SK-N-MC (cell line): ENCODE measurements around the gene CD200R1L.
A peak's percentile ranks its signal among the peaks of the same experiment; 100 is the strongest.

Source experiments
- DNase-seq: peaks from one replicate; pipeline ENCODE4 v3.0.0-alpha.2; 2011; ENCODE audit warnings: low read depth, low spot score
- H3K27ac ChIP-seq: fragments of 200-600 bp; sonication (generic); 2 replicates; pipeline ENCODE4 v1.5.1; 2016; ENCODE audit warnings: mixed run types
- H3K36me3 ChIP-seq: fragments of 200-600 bp; sonication (generic); 2 replicates; pipeline ENCODE4 v1.6.1; 2017; ENCODE audit warnings: antibody characterized with exemption, low read length, mixed read lengths; ENCODE audit not compliant: insufficient read depth
- H3K4me3 ChIP-seq: fragments of 200-600 bp; sonication (generic); 2 replicates; pipeline ENCODE4 v1.5.1; 2016
- H3K9ac ChIP-seq: fragments of 200-600 bp; sonication (generic); 2 replicates; pipeline ENCODE4 v1.8.0; 2017; ENCODE audit warnings: mixed run types, mixed read lengths; ENCODE audit not compliant: insufficient read length
- H3K9me3 ChIP-seq: fragments of 200-600 bp; sonication (generic); 2 replicates; pipeline ENCODE4 v1.6.1; 2017; ENCODE audit warnings: low read depth, mild to moderate bottlenecking, antibody characterized with exemption, low read length, moderate library complexity, mixed read lengths
- EZH2 ChIP-seq: fragments of 200-600 bp; sonication (generic); IDR thresholded peaks from one replicate; pipeline ENCODE4 v1.6.1; 2017; ENCODE audit warnings: antibody characterized with exemption
- FOXP2 ChIP-seq: optimal IDR thresholded peaks from 2 replicates; pipeline ENCODE3; 2011; ENCODE audit warnings: mild to moderate bottlenecking, moderate library complexity; ENCODE audit not compliant: insufficient read depth; ENCODE audit errors: extremely low read length, control extremely low read depth
- POLR2AphosphoS5 ChIP-seq: IDR thresholded peaks from 2 replicates; pipeline ENCODE4 v1.6.1; 2012; ENCODE audit warnings: mild to moderate bottlenecking, low read depth, low read length, borderline replicate concordance

Gene CD200R1L

DNA sequence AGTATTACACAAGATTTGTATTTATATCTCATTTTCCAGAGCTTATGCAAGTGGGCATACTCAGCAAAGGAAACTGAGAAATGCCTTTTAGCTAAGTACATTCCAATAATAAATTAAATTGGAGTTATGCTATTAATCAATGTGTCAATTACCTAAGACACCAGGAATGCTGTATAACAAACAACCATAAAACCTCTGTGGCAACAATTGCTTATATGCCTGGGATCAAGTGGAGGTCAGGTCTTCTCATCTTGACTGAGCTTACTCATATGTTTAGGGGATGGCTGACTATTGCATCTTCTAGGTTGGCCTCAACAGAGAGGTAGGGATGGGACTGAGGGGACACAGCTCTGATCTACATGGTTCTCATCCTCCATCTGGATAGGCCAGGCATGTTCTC is 30.7 kb downstream of the CD200R1L start:
- Histone ChIP-seq H3K9me3 (no peaks in the 10 kb centered on the region), H3K9ac (no peak overlapping the region), H3K4me3 (no peak overlapping the region), H3K27ac (no peak overlapping the region), H3K36me3 (no peaks in the 10 kb centered on the region)
- no peak for TF ChIP-seq POLR2AphosphoS5
- TF ChIP-seq FOXP2 = no peak
- no peak for TF ChIP-seq EZH2
- no peak for DNase-seq

DNA sequence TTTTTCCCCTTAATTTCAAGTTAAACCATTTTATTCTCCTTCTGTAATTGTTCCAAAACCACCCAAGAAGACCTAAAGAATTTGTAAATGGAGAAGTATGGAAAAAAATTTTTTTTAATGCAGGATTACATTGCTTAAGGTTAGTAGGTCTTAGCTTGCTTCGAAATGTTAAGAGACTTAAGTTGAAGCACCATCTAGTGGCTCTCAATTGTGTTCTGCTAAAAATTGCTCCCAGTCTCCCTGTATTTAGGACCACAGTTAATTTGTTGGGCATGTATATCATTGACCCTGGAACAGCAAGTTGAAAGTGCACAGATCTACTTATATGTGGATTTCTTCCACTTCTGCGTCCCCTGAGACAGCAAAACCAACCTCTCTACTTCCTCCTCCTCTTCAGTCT is 32.4 kb downstream of the CD200R1L start:
- no peaks in the 10 kb centered on the region for H3K9me3 ChIP-seq
- no peaks in the 10 kb centered on the region for H3K36me3 ChIP-seq
- TF ChIP-seq FOXP2 = no peak
- TF ChIP-seq POLR2AphosphoS5 = no peak
- no peak for TF ChIP-seq EZH2
- H3K4me3 ChIP-seq = no peak overlapping the region
- H3K9ac ChIP-seq = no peak overlapping the region
- DNase-seq = peak; percentile 6
- H3K27ac ChIP-seq = no peak overlapping the region

DNA sequence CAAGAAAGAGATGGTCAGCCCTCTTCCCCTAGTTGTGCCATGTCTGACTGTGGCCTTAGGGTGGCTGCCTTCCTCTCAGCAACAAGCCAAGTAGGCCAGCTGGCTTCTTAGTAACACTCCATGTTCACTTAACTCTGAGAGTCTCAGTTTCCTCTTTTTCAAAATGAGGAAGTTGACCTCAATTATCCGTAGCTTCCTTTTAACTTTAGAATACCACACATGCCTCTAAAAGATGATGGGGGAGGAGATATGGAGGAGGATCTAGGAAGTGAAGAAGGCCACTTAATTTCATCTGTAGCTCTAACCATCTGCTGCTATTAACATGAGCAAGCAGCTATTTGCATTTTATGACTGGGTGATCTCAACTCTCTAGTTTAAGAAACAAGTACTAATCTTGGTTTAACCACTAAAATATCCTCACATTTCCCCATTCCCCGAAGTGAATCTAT is 32.9 kb downstream of the CD200R1L start:
- H3K27ac ChIP-seq = no peak overlapping the region
- no peak overlapping the region for H3K9ac ChIP-seq
- TF ChIP-seq POLR2AphosphoS5 (no peak), EZH2 (no peak), FOXP2 (no peak)
- no peak overlapping the region for H3K4me3 ChIP-seq
- no peaks in the 10 kb centered on the region for H3K36me3 ChIP-seq
- no peaks in the 10 kb centered on the region for H3K9me3 ChIP-seq
- DNase-seq = no peak

DNA sequence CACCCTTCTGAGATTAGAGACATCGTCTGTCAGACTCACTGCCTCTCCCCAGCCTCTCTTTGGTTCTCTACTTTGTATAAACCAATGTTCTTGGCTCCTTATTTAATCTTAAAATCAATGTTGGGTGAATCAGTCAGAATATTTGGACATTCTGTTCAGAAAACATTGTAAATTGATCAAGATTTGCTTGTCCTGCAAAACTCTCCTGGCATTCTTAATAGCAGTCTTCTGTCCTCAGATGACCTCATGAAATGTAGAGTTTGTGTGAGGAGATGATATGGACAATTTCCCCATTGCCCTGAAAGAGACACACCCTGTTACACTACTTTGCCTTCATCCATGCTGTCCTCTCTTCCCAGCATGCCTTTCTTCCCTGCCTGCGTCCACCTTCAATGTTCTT is 33.6 kb downstream of the CD200R1L start:
- no peak for DNase-seq
- Histone ChIP-seq H3K36me3 (no peaks in the 10 kb centered on the region), H3K9me3 (no peaks in the 10 kb centered on the region), H3K9ac (no peak overlapping the region), H3K27ac (no peak overlapping the region), H3K4me3 (no peak overlapping the region)
- TF ChIP-seq POLR2AphosphoS5 = no peak
- TF ChIP-seq EZH2 = no peak
- no peak for TF ChIP-seq FOXP2

DNA sequence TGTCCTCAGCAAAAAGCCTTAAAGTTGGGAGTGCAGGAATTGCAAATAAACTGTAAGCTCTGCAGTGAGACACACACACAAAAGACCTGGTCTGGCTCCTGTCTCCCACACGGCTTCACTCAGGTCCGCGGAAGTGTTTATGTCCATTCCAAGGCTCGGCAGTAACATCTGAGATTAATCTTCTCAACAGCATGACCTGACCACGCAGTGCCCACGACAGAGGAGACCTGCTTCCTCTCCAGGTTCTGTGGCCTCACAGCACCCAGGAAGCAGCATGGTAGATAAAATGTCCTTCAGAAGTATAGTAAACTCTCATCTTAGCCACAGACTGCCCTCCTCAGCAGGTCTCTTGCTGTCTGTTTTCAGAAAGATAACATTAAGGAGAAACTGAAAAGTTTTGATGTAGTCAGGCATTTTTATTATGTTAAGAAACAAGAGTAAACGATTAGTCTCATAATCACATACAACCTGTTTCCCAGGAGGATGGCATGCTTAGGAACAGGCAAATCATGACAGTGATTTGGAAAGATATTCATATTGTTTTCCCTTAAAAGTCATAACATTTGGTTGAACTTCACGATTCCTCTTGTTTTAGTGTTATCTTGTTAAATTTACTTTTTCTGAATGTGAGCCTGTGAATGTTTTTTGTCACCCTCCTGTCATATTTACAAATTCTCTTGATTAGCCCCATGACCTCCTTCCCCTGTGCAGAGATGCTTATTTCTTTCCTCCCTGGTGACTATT is 34.6 kb downstream of the CD200R1L start:
- no peaks in the 10 kb centered on the region for H3K9me3 ChIP-seq
- H3K27ac ChIP-seq = no peak overlapping the region
- no peaks in the 10 kb centered on the region for H3K36me3 ChIP-seq
- no peak overlapping the region for H3K9ac ChIP-seq
- no peak for TF ChIP-seq FOXP2
- TF ChIP-seq EZH2 = no peak
- TF ChIP-seq POLR2AphosphoS5 = no peak
- no peak for DNase-seq
- no peak overlapping the region for H3K4me3 ChIP-seq

DNA sequence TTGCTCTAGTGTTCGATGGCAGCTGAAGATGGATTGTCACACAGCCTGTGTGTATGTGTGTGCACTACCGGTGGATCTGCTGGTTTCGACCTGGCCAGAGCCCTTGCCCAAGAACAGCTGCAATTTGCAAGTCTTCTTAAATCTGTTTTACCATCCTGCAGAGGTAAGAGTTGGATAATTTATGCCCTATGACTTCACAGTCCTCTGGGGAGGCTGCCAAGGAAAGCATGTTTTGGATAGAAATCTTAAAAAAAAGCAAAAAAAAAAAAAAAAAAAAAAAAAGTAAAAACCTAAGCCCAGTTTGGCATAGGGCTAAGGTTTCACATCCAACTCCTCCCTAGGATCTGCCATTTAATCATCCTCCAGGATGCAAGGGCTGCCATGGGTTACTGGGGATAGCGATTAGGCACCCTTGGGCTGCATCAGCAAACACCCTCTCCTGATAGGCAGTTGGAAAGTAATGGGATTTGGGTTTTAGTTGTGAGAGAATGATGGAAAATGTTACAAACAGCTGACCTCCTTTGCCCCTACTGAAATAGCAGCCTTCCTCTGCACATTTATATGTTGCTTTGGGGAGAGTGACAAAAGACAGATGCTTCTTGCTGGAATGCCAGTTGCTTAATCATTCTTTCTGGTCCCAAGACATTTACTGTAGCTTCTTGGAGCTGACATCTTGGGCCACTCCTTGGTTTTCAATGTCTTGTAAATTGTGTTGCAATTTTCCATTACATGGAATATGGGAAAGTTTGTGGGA is 35.4 kb downstream of the CD200R1L start:
- H3K36me3 ChIP-seq = no peaks in the 10 kb centered on the region
- TF ChIP-seq EZH2 (no peak), FOXP2 (no peak), POLR2AphosphoS5 (no peak)
- no peak overlapping the region for H3K27ac ChIP-seq
- no peaks in the 10 kb centered on the region for H3K9me3 ChIP-seq
- no peak overlapping the region for H3K9ac ChIP-seq
- H3K4me3 ChIP-seq = no peak overlapping the region
- DNase-seq = no peak

DNA sequence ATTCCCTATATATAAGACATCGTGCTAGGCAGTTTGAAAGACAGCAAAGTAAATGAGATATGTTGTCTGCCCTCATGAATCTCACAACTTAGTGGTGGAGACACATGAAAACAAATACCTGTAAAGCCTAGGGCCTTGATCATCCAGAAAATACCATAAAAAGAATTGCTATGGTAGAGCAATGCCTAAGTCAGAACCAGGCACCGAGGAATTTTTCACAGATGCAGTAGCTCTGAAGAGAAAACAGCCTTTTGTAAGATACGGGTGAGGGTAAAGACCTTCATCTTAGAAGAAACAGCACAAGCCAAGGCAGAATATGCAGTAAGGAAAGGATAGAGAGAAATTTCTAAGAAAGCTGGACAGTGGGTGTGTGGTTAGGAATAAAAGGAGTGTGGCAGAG is 36.1 kb downstream of the CD200R1L start:
- H3K4me3 ChIP-seq = no peak overlapping the region
- H3K27ac ChIP-seq = no peak overlapping the region
- no peak for TF ChIP-seq POLR2AphosphoS5
- TF ChIP-seq EZH2 = no peak
- no peak for TF ChIP-seq FOXP2
- no peaks in the 10 kb centered on the region for H3K36me3 ChIP-seq
- H3K9ac ChIP-seq = no peak overlapping the region
- DNase-seq = no peak
- H3K9me3 ChIP-seq = no peaks in the 10 kb centered on the region

DNA sequence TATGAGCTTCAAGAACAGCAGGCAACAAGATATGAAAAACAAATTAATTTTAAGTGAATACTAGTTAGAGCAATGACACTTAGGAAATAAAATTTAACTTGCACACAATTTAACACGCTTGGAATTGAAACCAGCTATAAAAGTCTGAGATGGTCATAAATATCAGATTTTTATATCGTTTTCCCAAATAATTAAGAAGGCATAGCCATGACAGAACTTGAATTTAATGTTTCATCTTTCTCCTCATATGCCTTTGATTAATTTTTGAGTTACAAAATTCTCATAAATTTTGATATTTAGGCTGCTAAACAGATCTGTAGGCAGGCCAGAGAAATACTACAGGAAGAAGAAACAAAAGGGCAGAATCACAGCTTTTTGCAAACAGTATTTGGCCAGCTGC is 38.5 kb downstream of the CD200R1L start:
- Histone ChIP-seq H3K36me3 (no peaks in the 10 kb centered on the region), H3K4me3 (peak overlapping the region; percentile 9; the same call in 1 of the 2 replicates), H3K9me3 (no peaks in the 10 kb centered on the region), H3K27ac (no peak overlapping the region), H3K9ac (no peak overlapping the region)
- no peak for DNase-seq
- no peak; the same call in 1 of the 2 replicates for TF ChIP-seq POLR2AphosphoS5
- no peak for TF ChIP-seq FOXP2
- TF ChIP-seq EZH2 = no peak
